HCT116 (cell line): Measurements from ENCODE around the gene DTYMK. TPM values are rescaled to one million over a fixed set of nuclear protein-coding genes. Genes with fewer than 3 reads are reported as not detected.
"Not testable (repeated sequence)": the region's sequence is repeated elsewhere in the genome, so short reads cannot be mapped to it uniquely, and the experiment has no call there.

Source experiments
- ATAC-seq: fragments of 200-7000 bp; cut with Tn5 transposase; 2 replicates; pipeline ENCODE4 v1.9.1; 2020; ENCODE audit warnings: mild to moderate bottlenecking, moderate library complexity
- BruUV-seq: library from RNA; stranded (reverse); fragments of 400-500 nt; replicated peaks from 2 replicates; lab custom pipeline; 2021; lab: Mats Ljungman, UMichigan
- CTCF ChIA-PET: fragments of 300-600 bp; sonication (Branson Sonifier 250); formaldehyde crosslinking; loops from one replicate; lab custom pipeline; 2021; ENCODE audit warnings: antibody characterized with exemption; lab: Charles Lee
- POLR2A ChIA-PET: fragments of 300-600, 350-600 bp; sonication (Branson Sonifier 250); formaldehyde crosslinking; loops from one replicate; lab custom pipeline; 2021; ENCODE audit warnings: antibody characterized with exemption; lab: Charles Lee
- RAD21 ChIA-PET, 2 experiments: fragments of 300-600 bp; sonication (Branson Sonifier 250); formaldehyde crosslinking; loops; one replicate each; lab custom pipeline; 2023; ENCODE audit warnings: low total read pairs in 2 of 2; ENCODE audit not compliant: uncharacterized antibody in 2 of 2, unreplicated experiment in 2 of 2, low non-redundant PET in 1 of 2; lab: Charles Lee
- DNase-seq: peaks from one replicate; pipeline ENCODE4 v3.0.0-alpha.2; 2010; ENCODE audit warnings: low read depth, low spot score
- H2AFZ ChIP-seq: fragments of 200-600 bp; shearing (Covaris generic), sonication (generic); 2 replicates; pipeline ENCODE4 v1.6.1; 2017; ENCODE audit warnings: low read depth, mixed run types, mixed read lengths, antibody characterized with exemption, low read length; ENCODE audit not compliant: poor library complexity, severe bottlenecking
- H3K27ac ChIP-seq: 2 replicates; pipeline ENCODE4 v1.5.1; 2012; ENCODE audit warnings: low read depth, low read length
- H3K27me3 ChIP-seq: fragments of 200-600 bp; sonication (generic); 2 replicates; pipeline ENCODE4 v1.6.1; 2016; ENCODE audit warnings: mixed run types, low read length, mixed read lengths; ENCODE audit not compliant: insufficient read depth
- H3K36me3 ChIP-seq, 2 experiments: fragments of 200-500 bp in 1 of 2; fragments of 200-600 bp in 1 of 2; sonication (Bioruptor generic) in 1 of 2; sonication (generic) in 1 of 2; 2 replicates each; pipeline versions ENCODE4 v1.5.1 to v1.6.1; 2014 to 2016; ENCODE audit warnings: low read length in 2 of 2, inconsistent platforms in 1 of 2, mixed read lengths in 1 of 2, mixed run types in 1 of 2; ENCODE audit not compliant: insufficient read depth in 2 of 2, control insufficient read depth in 1 of 2
- H3K4me1 ChIP-seq, 2 experiments: fragments of 200-600 bp in 1 of 2; sonication (generic) in 1 of 2; 2 replicates each; pipeline versions ENCODE4 v1.5.1 to v1.6.1; 2012 to 2017; ENCODE audit warnings: low read length in 2 of 2, inconsistent platforms in 1 of 2, mild to moderate bottlenecking in 1 of 2, mixed read lengths in 1 of 2, mixed run types in 1 of 2, moderate library complexity in 1 of 2; ENCODE audit not compliant: insufficient read depth in 2 of 2, control insufficient read depth in 1 of 2
- H3K4me2 ChIP-seq: fragments of 200-600 bp; sonication (generic); 2 replicates; pipeline ENCODE4 v1.6.1; 2017; ENCODE audit warnings: mixed run types, low read length, mixed read lengths
- H3K4me3 ChIP-seq, 2 experiments: fragments of 200-600 bp in 1 of 2; sonication (generic) in 1 of 2; replicated peaks in 1 of 2; 2 replicates each; pipeline ENCODE4 v1.5.1; 2011 to 2016; ENCODE audit warnings: low read length in 2 of 2, control low read depth in 1 of 2, low read depth in 1 of 2, mild to moderate bottlenecking in 1 of 2, mixed read lengths in 1 of 2, mixed run types in 1 of 2
- H3K79me2 ChIP-seq: fragments of 200-600 bp; sonication (generic); 2 replicates; pipeline ENCODE4 v1.6.1; 2017; ENCODE audit warnings: mild to moderate bottlenecking, mixed run types, low read length, moderate library complexity, mixed read lengths; ENCODE audit not compliant: insufficient read depth
- H3K9ac ChIP-seq: fragments of 200-600 bp; sonication (generic); 2 replicates; pipeline ENCODE4 v1.6.1; 2016; ENCODE audit warnings: low read length, mixed read lengths
- H3K9me2 ChIP-seq: fragments of 200-600 bp; sonication (generic), shearing (Covaris generic); 2 replicates; pipeline ENCODE4 v1.6.1; 2017; ENCODE audit warnings: mixed run types, mild to moderate bottlenecking, moderate library complexity; ENCODE audit not compliant: insufficient read depth
- H3K9me3 ChIP-seq, 2 experiments: fragments of 200-500 bp in 1 of 2; fragments of 200-600 bp in 1 of 2; sonication (Bioruptor generic) in 1 of 2; sonication (generic) in 1 of 2; 2 replicates each; pipeline ENCODE4 v1.6.1; 2014 to 2017; ENCODE audit warnings: low read length in 2 of 2, mixed read lengths in 2 of 2, inconsistent platforms in 1 of 2, low read depth in 1 of 2, mild to moderate bottlenecking in 1 of 2, mixed run types in 1 of 2, moderate library complexity in 1 of 2; ENCODE audit not compliant: control insufficient read depth in 1 of 2, insufficient read depth in 1 of 2
- H4K20me1 ChIP-seq: fragments of 200-600 bp; sonication (generic), shearing (Covaris generic); 2 replicates; pipeline ENCODE4 v1.6.1; 2017; ENCODE audit warnings: mixed run types, mild to moderate bottlenecking, moderate library complexity; ENCODE audit not compliant: insufficient read depth
- ATF3 ChIP-seq: IDR thresholded peaks from 2 replicates; pipeline ENCODE4 v1.6.1; 2012
- CTCF ChIP-seq, 3 experiments: fragments of 200-600 bp in 1 of 3; sonication (generic) in 1 of 3; IDR thresholded peaks in 2 of 3; conservative IDR thresholded peaks in 1 of 3; 2 replicates each; pipeline ENCODE4 v1.5.1; 2012 to 2017; ENCODE audit warnings: low read depth in 2 of 3, low read length in 2 of 3, antibody characterized with exemption in 1 of 3, borderline replicate concordance in 1 of 3, control low read depth in 1 of 3, mild to moderate bottlenecking in 1 of 3, mixed read lengths in 1 of 3, mixed run types in 1 of 3, moderate library complexity in 1 of 3; ENCODE audit not compliant: insufficient read depth in 1 of 3
- RAD21 ChIP-seq: IDR thresholded peaks from 2 replicates; pipeline ENCODE4 v1.6.1; 2012; ENCODE audit warnings: low read depth, mild to moderate bottlenecking
- SIN3A ChIP-seq: IDR thresholded peaks from 2 replicates; pipeline ENCODE4 v1.6.1; 2012; ENCODE audit warnings: low read depth
- SP1 ChIP-seq: IDR thresholded peaks from 2 replicates; pipeline ENCODE4 v1.6.1; 2012; ENCODE audit warnings: low read depth
- TCF7L2 ChIP-seq: IDR thresholded peaks from 2 replicates; pipeline ENCODE4 v1.7.0; 2011; ENCODE audit warnings: borderline replicate concordance, inconsistent platforms; ENCODE audit not compliant: insufficient read depth, insufficient read length; ENCODE audit errors: extremely low read depth
- intact Hi-C: fragments of 100-400 bp; cut with micrococcal nuclease; formaldehyde crosslinking; loops from 2 replicates; pipeline ENCODE4 v1.10.0; 2022
- total RNA-seq: library from RNA; stranded (reverse); gene quantifications from one replicate; pipeline ENCODE4 v1.2.1, GENCODE V29; 2021; ENCODE audit not compliant: unreplicated experiment

Gene DTYMK
- total RNA-seq, 1 experiment from 2014 or later: 83.3 TPM

- RAD21 ChIA-PET, H4K20me1 ChIP-seq, H2AFZ ChIP-seq, H3K27ac ChIP-seq, H3K36me3 ChIP-seq, H3K4me3 ChIP-seq, H3K9ac ChIP-seq, ATAC-seq, H3K9me3 ChIP-seq, BruUV-seq, H3K9me2 ChIP-seq, H3K27me3 ChIP-seq, H3K79me2 ChIP-seq: not testable (repeated sequence)
- ChIA-PET POLR2A (interaction anchor here (1.7 kb wide), 1 partner anchor 30 kb away, joined by 5 read pairs; the partner anchor contains the start of gene ING5), CTCF (interaction anchor here (0.6 to 3.3 kb wide), 3 partner anchors 31 to 183 kb away, joined by 3 to 9 read pairs (median 3); partner anchors contain the start of genes DTYMK and ING5)
- TF ChIP-seq SIN3A (0 out of 2 replicates have a peak, but pooled peaks have one; percentile 50), CTCF (IDR thresholded peaks at IDR 0.05 in 2 of 3, conservative IDR thresholded peaks at IDR 0.05 in 1 of 3; ENCODE audit: borderline replicate concordance in 1 of 3, insufficient read depth in 1 of 3, low read depth in 2 of 3, low read length in 2 of 3) (peak; percentile 1 to 54 (median 35); a peak in 5 of 6 replicates), RAD21 (peak; percentile 66)
- H3K4me1 ChIP-seq: peaks cover 13 to 22% of the 10 kb centered on the region in 2 experiments; a peak in 2 of 4 replicates
- peak overlapping the region; percentile 21; the same call in 1 of the 2 replicates for H3K4me2 ChIP-seq
- peak; percentile 16 for DNase-seq
- intact Hi-C loops: loop anchor here (1.0 to 5.0 kb wide), 3 partner anchors 45 to 185 kb away; partner anchors contain the start of gene DTYMK
These were observed 46.0 kb upstream of the DTYMK start for GRCh38 chr2:241732513-241733186.

GRCh38 chr2:241730671-241731293 is 44.2 kb upstream of the DTYMK start:
- Histone ChIP-seq H3K27ac (no peak overlapping the region), H3K4me3 (no peak overlapping the region), H3K27me3 (no peaks in the 10 kb centered on the region), H4K20me1 (no peaks in the 10 kb centered on the region), H3K9me3 (peaks cover 0 to 3% of the 10 kb centered on the region in 2 experiments; a peak in 1 of 4 replicates), H3K36me3 (no peaks in the 10 kb centered on the region), H3K4me2 (no peak overlapping the region), H2AFZ (no peak overlapping the region), H3K9me2 (no peaks in the 10 kb centered on the region), H3K9ac (no peak overlapping the region), H3K79me2 (no peaks in the 10 kb centered on the region; the same call in 1 of the 2 replicates), H3K4me1 (peaks cover 7 to 20% of the 10 kb centered on the region in 2 experiments; a peak in 2 of 4 replicates)
- ChIA-PET CTCF (interaction anchor here (3.3 kb wide), 1 partner anchor 29 kb away, joined by 9 read pairs; the partner anchor contains the start of gene ING5), POLR2A (no interaction called here), RAD21 (no interaction called here)
- TF ChIP-seq SP1 (no peak), TCF7L2 (no peak), ATF3 (no peak)
- DNase-seq (no peak), ATAC-seq (no peak)
- no TSS peak for BruUV-seq
- intact Hi-C loops: loop anchor here (5.0 kb wide), 2 partner anchors 43 to 183 kb away; partner anchors contain the start of gene DTYMK
